ENCODE measurements around the gene SPDYE6.
A peak's percentile ranks its signal among the peaks of the same experiment; 100 is the strongest.
"Not testable (repeated sequence)": the region's sequence is repeated elsewhere in the genome, so short reads cannot be mapped to it uniquely, and the experiment has no call there.

SPDYE6 gene

GRCh38 chr7:102363549-102364393 lies 7.5 kb upstream of the SPDYE6 start:
- DNase-seq: peak; percentile 97

DNA sequence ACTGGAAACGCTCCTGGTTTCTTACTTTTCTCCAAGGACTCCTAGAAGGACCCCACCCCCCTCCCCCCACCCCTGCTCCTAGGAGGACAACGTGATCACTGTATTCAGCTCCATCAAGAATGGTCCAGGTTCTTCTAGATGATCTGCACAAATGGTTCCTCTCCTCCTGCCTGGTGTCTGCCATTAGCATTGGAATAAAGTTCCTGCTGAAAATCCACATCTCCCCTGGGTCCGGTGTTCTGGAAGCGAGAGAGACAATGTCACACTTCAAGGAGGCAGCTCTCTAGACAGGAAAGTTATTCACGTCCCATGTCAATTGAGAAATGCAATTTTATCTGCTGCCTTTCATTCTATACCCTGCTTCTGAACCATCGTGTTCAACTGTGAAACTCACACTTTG lies 9.3 kb downstream of the SPDYE6 start:
- not testable (repeated sequence) for DNase-seq

- not testable (repeated sequence) for DNase-seq
Observed at GRCh38 chr7:102340599-102341368, 15.5 kb downstream of the SPDYE6 start.

DNA sequence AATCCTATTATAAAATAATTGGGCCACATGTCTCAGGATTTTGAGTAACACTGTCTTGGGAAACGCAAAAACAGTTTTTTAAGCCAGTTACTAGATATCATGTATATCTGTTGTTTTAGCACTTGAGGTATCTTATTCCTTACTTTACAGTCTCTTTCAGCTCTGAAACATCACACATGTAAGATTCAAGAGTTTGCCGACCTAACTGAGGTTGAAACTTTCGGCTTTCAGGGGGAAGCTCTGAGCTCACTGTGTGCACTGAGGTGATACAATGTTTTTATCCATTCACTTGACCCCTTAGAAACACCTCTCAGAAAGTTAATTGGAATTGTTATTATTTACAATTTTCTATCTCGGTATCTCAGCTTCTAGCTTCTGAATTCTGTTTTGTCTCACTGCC lies 18.8 kb downstream of the SPDYE6 start:
- not testable (repeated sequence) for DNase-seq

DNA sequence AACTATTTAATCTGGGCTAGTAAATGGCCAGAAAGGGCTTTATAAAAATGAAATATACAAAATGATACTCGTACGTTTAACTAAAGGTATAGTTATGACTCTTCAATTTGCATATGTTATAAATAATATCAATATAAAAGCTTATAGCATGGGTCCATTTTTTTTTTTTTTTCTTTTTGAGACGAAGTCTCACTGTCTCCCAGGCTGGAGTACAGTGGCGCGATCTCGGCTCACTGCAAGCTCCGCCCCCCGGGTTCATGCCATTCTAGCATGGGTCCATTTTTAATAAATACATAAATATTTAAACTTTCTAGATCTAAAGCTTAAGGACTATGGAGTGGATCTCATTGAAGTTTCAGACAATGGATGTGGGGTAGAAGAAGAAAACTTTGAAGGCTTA lies 19.2 kb downstream of the SPDYE6 start:
- not testable (repeated sequence) for DNase-seq

GRCh38 chr7:102335574-102335973 lies 20.7 kb downstream of the SPDYE6 start:
- DNase-seq: not testable (repeated sequence)

GRCh38 chr7:102330666-102331460 lies 25.4 kb downstream of the SPDYE6 start:
- not testable (repeated sequence) for DNase-seq

DNA sequence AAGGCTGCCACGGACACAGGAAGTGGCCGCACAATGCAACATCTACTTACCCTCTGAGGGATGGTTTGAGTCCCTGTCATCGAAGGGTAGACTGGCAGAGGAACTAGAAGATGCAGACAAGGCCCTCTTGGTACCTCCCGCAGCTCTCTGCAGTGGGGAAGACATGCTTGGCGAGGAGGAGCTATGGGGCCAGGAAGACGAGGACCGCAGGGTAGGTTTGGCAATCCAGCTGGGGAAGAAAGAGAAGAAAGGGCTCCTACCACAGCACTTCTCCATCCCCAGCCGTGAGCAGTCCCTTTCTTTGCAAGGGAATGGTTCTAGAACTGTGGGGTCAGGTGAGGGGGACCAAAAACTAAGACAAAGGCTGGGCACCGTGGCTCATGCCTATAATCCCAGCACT lies 26.9 kb downstream of the SPDYE6 start:
- DNase-seq: not testable (repeated sequence)

- not testable (repeated sequence) for DNase-seq
Observed at GRCh38 chr7:102328863-102329262, 27.4 kb downstream of the SPDYE6 start.

GRCh38 chr7:102327183-102327582 lies 29.1 kb downstream of the SPDYE6 start:
- DNase-seq: not testable (repeated sequence)

GRCh38 chr7:102326157-102326889 lies 29.9 kb downstream of the SPDYE6 start:
- no peak for DNase-seq

- DNase-seq: not testable (repeated sequence)
Observed at GRCh38 chr7:102325106-102325505, 31.1 kb downstream of the SPDYE6 start.

DNA sequence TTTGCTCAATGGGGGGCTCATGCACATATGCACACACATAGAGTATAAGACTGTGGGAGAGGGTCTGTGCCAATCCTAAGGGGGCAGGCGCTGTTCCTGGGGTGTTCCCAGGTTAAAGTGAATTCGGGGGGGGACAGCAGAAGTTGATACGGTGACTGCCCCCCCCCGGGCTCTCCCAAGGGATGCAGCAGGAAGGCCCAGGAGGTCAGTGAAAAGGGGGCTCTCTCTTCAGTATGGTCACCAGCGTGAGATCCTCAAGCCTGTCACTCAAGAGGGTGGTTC lies 32.4 kb downstream of the SPDYE6 start:
- no peak for DNase-seq

DNA sequence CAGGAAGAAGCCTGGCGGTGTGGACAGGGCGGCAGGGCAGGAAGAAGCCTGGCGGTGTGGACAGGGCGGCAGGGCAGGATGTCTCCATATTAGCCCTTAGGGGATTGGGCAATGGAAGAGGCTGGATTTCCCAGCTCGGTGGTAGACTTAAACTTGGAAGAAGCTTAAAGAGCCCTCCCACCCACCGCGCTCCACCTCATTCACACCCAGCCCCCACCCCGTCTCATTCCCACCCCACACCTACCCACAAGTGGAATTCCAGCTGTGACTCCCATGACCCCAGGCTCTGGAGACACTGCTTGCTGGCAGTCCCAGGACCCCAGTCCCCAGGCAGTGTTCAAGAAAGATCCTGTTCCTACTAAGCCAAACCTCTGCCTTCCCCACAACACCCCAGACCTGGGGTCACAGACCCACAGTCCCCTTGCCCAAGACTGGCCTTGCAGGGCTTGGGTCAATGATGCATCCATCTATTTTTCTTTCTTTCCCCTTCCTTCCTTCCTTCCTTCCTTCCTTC lies 34.0 kb downstream of the SPDYE6 start:
- DNase-seq: no peak

DNA sequence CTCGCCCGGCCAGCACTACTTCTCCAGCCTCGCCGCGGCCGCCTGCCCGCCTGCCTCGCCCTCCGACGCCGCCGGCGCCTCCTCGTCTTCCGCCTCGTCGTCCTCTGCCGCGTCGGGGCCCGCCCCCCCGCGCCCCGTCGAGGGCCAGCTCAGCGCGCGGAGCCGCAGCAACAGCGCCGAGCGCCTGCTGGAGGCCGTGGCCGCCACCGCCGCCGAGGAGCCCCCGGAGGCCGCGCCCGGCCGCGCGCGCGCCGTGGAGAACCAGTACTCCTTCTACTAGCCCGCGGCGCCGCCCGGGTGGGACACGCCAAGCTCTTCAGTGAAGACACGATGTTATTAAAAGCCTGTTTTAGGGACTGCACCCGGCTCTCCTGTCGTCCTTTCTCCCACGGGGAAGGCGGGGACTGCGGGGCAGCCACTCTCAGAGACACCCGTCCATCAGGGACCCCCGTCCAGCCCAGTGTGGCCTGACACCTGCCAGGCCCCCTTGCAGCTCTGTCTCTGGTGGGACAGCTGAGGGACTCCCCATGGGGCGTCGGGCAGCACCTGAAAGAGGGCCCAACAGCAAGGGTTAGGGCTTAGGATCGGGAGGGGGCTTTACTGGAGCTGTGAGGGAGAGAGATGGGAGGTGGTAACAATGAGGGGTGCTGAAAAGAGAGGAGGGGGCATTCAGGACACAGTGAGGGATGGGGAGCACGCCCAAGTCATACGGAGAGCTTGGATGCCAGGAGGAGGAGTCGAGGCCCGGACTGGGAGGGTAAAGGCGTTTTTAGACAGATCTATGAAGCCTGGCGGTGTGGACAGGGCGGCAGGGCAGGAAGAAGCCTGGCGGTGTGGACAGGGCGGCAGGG lies 34.7 kb downstream of the SPDYE6 start:
- no peak for DNase-seq

- DNase-seq: peak; percentile 40
Observed at GRCh38 chr7:102320601-102321350, 35.5 kb downstream of the SPDYE6 start.

DNA sequence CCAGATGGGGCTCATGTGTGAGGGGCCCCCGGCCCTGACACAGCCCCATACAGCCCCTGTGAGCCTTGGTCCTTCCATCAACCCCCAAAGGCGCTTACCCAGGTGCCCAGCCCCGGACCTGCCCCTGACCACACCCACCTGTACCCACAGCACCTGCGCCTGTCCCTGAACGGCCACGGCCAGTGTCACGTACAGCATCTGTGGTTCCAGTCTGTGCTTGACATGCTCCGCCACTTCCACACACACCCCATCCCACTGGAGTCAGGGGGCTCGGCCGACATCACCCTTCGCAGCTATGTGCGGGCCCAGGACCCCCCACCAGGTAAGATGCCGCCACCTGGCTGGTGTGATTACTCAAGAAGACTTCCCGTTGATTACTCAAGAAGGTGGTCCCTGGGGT lies 36.1 kb downstream of the SPDYE6 start:
- no peak for DNase-seq

- DNase-seq: no peak
Observed at GRCh38 chr7:102319671-102320070, 36.6 kb downstream of the SPDYE6 start.

GRCh38 chr7:102318482-102318971 lies 37.7 kb downstream of the SPDYE6 start:
- DNase-seq: no peak

Data from retina (tissue), 1 donor.